GM23338 (cell line): ENCODE measurements around the gene UAP1. TPM values are rescaled to one million over a fixed set of nuclear protein-coding genes. Genes with fewer than 3 reads are reported as not detected.

Experiments used
- ATAC-seq: fragments of 200-7000 bp; cut with Tn5 transposase; 3 replicates; pipeline ENCODE4 v1.9.1; 2020
- DNase-seq: peaks from one replicate; pipeline ENCODE4 v3.0.0-alpha.2; 2015; ENCODE audit warnings: low spot score
- H2AFZ ChIP-seq: fragments of 200-600 bp; sonication (generic); 2 replicates; pipeline ENCODE4 v1.8.0; 2016; ENCODE audit warnings: antibody characterized with exemption, mild to moderate bottlenecking, moderate library complexity
- H3F3A ChIP-seq: fragments of 200-600 bp; sonication (generic); replicated peaks from 2 replicates; pipeline ENCODE4 v1.8.0; 2017; ENCODE audit warnings: antibody characterized with exemption, mixed run types, low read depth
- H3K27ac ChIP-seq: fragments of 200-600 bp; sonication (generic); 2 replicates; pipeline ENCODE4 v1.6.1; 2016; ENCODE audit warnings: low read depth
- H3K27me3 ChIP-seq: fragments of 200-600 bp; sonication (generic); 2 replicates; pipeline ENCODE4 v1.8.0; 2016; ENCODE audit warnings: mild to moderate bottlenecking, mixed run types, moderate library complexity; ENCODE audit not compliant: insufficient read depth
- H3K36me3 ChIP-seq: fragments of 200-600 bp; sonication (generic); 2 replicates; pipeline ENCODE4 v1.8.0; 2016; ENCODE audit warnings: mild to moderate bottlenecking; ENCODE audit not compliant: insufficient read depth
- H3K4me1 ChIP-seq: fragments of 200-600 bp; sonication (generic); 2 replicates; pipeline ENCODE4 v1.8.0; 2016; ENCODE audit warnings: mild to moderate bottlenecking, moderate library complexity; ENCODE audit not compliant: insufficient read depth
- H3K4me2 ChIP-seq: fragments of 200-600 bp; sonication (generic); 2 replicates; pipeline ENCODE4 v1.7.1; 2017; ENCODE audit warnings: mixed run types
- H3K4me3 ChIP-seq: fragments of 200-600 bp; sonication (generic); 2 replicates; pipeline ENCODE4 v1.6.1; 2016; ENCODE audit warnings: mixed run types
- H3K79me2 ChIP-seq: fragments of 200-600 bp; sonication (generic); replicated peaks from 2 replicates; pipeline ENCODE4 v1.8.0; 2017; ENCODE audit warnings: mild to moderate bottlenecking; ENCODE audit not compliant: insufficient read depth
- H3K9me2 ChIP-seq: fragments of 200-600 bp; sonication (generic); 2 replicates; pipeline ENCODE4 v1.8.0; 2017; ENCODE audit not compliant: insufficient read depth
- H4K20me1 ChIP-seq: fragments of 200-600 bp; sonication (generic); replicated peaks from 2 replicates; pipeline ENCODE4 v1.8.0; 2017; ENCODE audit warnings: mild to moderate bottlenecking; ENCODE audit not compliant: insufficient read depth
- H3K27ac Mint-ChIP-seq: 2 replicates; pipeline ENCODE4 v1.8.0; 2020; ENCODE audit warnings: inconsistent platforms, mild to moderate bottlenecking, moderate library complexity, mixed read lengths
- H3K27me3 Mint-ChIP-seq: 3 replicates; pipeline ENCODE4 v1.8.0; 2022; ENCODE audit warnings: low read depth, mild to moderate bottlenecking, moderate library complexity, mixed read lengths, inconsistent platforms; ENCODE audit not compliant: insufficient read depth, poor library complexity
- H3K36me3 Mint-ChIP-seq: 3 replicates; pipeline ENCODE4 v1.8.0; 2021; ENCODE audit warnings: low read depth, mild to moderate bottlenecking, inconsistent platforms, moderate library complexity, mixed read lengths
- H3K4me1 Mint-ChIP-seq: 3 replicates; pipeline ENCODE4 v1.8.0; 2020; ENCODE audit warnings: mild to moderate bottlenecking, inconsistent platforms, mixed read lengths
- H3K4me3 Mint-ChIP-seq: 3 replicates; pipeline ENCODE4 v1.8.0; 2021; ENCODE audit warnings: moderate library complexity, mild to moderate bottlenecking, inconsistent platforms, mixed read lengths
- H3K9me3 Mint-ChIP-seq: 3 replicates; pipeline ENCODE4 v1.8.0; 2020; ENCODE audit warnings: moderate library complexity, mild to moderate bottlenecking, inconsistent platforms, mixed read lengths
- CREB1 ChIP-seq: fragments of 250-450 bp; sonication (Bioruptor Pico); IDR thresholded peaks from 2 replicates; pipeline ENCODE4 v1.5.0; 2020; ENCODE audit warnings: low read depth, mild to moderate bottlenecking, moderate library complexity
- CTCF ChIP-seq, 2 experiments: fragments of 200-600 bp in 1 of 2; sonication (generic) in 1 of 2; conservative IDR thresholded peaks; 2 replicates each; pipeline versions ENCODE4 v1.5.1 to v1.6.1; 2016 to 2017; ENCODE audit warnings: antibody characterized with exemption in 2 of 2, low read depth in 2 of 2, mild to moderate bottlenecking in 2 of 2, moderate library complexity in 1 of 2
- EZH2 ChIP-seq: fragments of 200-600 bp; sonication (generic); IDR thresholded peaks from one replicate; pipeline ENCODE4 v1.8.0; 2017; ENCODE audit warnings: antibody characterized with exemption, mild to moderate bottlenecking, low read depth; ENCODE audit not compliant: unreplicated experiment
- EZH2phosphoT487 ChIP-seq: fragments of 200-600 bp; sonication (generic); IDR thresholded peaks from one replicate; pipeline ENCODE4 v1.8.1; 2018; ENCODE audit warnings: antibody characterized with exemption; ENCODE audit not compliant: unreplicated experiment
- JUNB ChIP-seq: IDR thresholded peaks from one replicate; pipeline ENCODE4 v1.6.1; 2016; ENCODE audit warnings: antibody characterized with exemption; ENCODE audit not compliant: unreplicated experiment
- NANOG ChIP-seq: IDR thresholded peaks from 2 replicates; pipeline ENCODE4 v1.6.1; 2016; ENCODE audit warnings: antibody characterized with exemption, borderline replicate concordance
- POLR2AphosphoS5 ChIP-seq: IDR thresholded peaks from 2 replicates; pipeline ENCODE4 v1.6.1; 2016; ENCODE audit warnings: antibody characterized with exemption, low read depth
- STAT1 ChIP-seq: IDR thresholded peaks from one replicate; pipeline ENCODE4 v1.6.1; 2016; ENCODE audit warnings: antibody characterized with exemption; ENCODE audit not compliant: unreplicated experiment
- ZNF114 ChIP-seq: fragments of 250-450 bp; sonication (Bioruptor Pico); IDR thresholded peaks from 2 replicates; pipeline ENCODE4 v1.5.0; 2020; ENCODE audit warnings: mild to moderate bottlenecking, moderate library complexity
- ZNF462 ChIP-seq: fragments of 250-450 bp; sonication (Bioruptor Pico); IDR thresholded peaks from 2 replicates; pipeline ENCODE4 v1.5.0; 2020; ENCODE audit warnings: mild to moderate bottlenecking, moderate library complexity
- polyA plus RNA-seq: library from polyadenylated mRNA; unstranded; fragments of >200 nt; fragmentation: Nextera tagmentation; extraction: Ambion mirVana; gene quantifications from 2 replicates; pipeline ENCODE4 v1.2.1, GENCODE V29; 2016
- total RNA-seq: library from RNA; depleted of rRNA; stranded (reverse); fragments of >200 nt; shearing (Covaris generic); gene quantifications from 2 replicates; pipeline ENCODE4 v1.2.3, GENCODE V29; 2014

UAP1 gene
- total and polyA plus RNA-seq, 2 experiments from 2014 or later, result 26.7 to 33.3 TPM

GRCh38 chr1:162633081-162633762 is 71.7 kb downstream of the UAP1 start:
- H3K27me3 ChIP-seq, result no peaks in the 10 kb centered on the region
- H3K4me3 Mint-ChIP-seq, result peak overlapping the region; percentile 42
- peak overlapping the region; percentile 9 for H3K4me2 ChIP-seq
- TF ChIP-seq EZH2, result no peak
- no peak for TF ChIP-seq ZNF114
- TF ChIP-seq STAT1, result no peak
- TF ChIP-seq CTCF (conservative IDR thresholded peaks at IDR 0.05; ENCODE audit: low read depth in 2 of 2), result no peak
- TF ChIP-seq JUNB, result no peak
- no peak for TF ChIP-seq ZNF462 (CRISPR knock-in tag)
- no peak for TF ChIP-seq NANOG
- TF ChIP-seq EZH2phosphoT487, result no peak
- no peak for TF ChIP-seq CREB1 (CRISPR knock-in tag)
- no peak for TF ChIP-seq POLR2AphosphoS5
- H2AFZ ChIP-seq, result peak overlapping the region; percentile 77
- no peaks in the 10 kb centered on the region for H3F3A ChIP-seq
- no peaks in the 10 kb centered on the region for H3K36me3 Mint-ChIP-seq
- peaks cover 9% of the 10 kb centered on the region for H3K9me2 ChIP-seq
- DNase-seq, result peak; percentile 14
- H3K4me3 ChIP-seq, result no peak overlapping the region
- H3K27ac ChIP-seq, result no peak overlapping the region
- H3K9me3 Mint-ChIP-seq, result no peaks in the 10 kb centered on the region
- no peaks in the 10 kb centered on the region for H4K20me1 ChIP-seq
- no peaks in the 10 kb centered on the region for H3K36me3 ChIP-seq
- H3K4me1 ChIP-seq, result peaks cover 12% of the 10 kb centered on the region
- H3K27ac Mint-ChIP-seq, result peak overlapping the region; percentile 43
- no peaks in the 10 kb centered on the region for H3K79me2 ChIP-seq
- peak; percentile 48 for ATAC-seq
- H3K4me1 Mint-ChIP-seq, result peaks cover 20% of the 10 kb centered on the region
- no peaks in the 10 kb centered on the region for H3K27me3 Mint-ChIP-seq
